Activated naive CD4-positive, alpha-beta T cell (primary cell): ENCODE results near the gene PRPSAP1.
A peak's percentile ranks its signal among the peaks of the same experiment; 100 is the strongest.
"Not testable (repeated sequence)": the region's sequence is repeated elsewhere in the genome, so short reads cannot be mapped to it uniquely, and the experiment has no call there.

Experiments used
- DNase-seq, 4 experiments: peaks; one replicate each; lab custom pipeline; 2025; lab: John Stamatoyannopoulos, UW

PRPSAP1 gene

DNA sequence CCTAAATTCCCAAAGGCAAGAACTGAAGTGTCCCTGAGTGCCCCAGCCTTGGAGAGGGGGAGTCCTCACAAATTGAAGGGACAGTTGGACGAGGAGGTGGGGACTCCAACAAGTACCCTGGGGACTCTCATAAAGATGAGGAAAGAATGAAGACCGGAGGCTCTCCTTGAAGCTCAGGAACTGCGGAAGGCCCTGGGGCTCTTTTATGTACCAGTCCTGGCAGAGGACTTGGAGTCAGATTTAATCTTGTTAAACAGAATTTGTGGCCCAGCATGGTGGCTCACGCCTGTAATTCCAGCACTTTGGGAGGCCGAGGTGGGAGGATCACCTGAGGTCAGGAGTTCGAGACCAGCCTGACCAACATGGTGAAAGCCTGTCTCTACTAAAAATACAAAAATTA, 6.1 kb upstream of the PRPSAP1 start:
- DNase-seq: not testable (repeated sequence)

DNA sequence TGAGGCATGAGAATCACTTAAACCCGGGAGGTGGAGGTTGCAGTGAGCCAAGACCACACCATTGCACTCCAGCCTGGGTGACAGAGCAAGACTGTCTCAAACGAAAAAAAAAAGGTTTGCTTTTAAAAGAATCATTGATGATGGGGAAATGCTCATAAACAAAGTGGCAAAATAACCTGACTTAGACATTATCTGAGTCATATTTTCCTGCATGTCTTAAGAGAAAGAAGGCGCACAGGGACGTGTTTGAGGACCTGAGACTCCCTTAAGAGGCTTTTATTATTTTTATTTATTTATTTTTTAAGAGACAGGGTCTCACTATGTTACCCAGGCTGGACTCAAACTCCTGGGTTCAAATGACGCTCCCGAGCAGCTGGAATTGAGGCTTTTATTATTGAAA, 5.7 kb upstream of the PRPSAP1 start:
- DNase-seq: no peak

DNA sequence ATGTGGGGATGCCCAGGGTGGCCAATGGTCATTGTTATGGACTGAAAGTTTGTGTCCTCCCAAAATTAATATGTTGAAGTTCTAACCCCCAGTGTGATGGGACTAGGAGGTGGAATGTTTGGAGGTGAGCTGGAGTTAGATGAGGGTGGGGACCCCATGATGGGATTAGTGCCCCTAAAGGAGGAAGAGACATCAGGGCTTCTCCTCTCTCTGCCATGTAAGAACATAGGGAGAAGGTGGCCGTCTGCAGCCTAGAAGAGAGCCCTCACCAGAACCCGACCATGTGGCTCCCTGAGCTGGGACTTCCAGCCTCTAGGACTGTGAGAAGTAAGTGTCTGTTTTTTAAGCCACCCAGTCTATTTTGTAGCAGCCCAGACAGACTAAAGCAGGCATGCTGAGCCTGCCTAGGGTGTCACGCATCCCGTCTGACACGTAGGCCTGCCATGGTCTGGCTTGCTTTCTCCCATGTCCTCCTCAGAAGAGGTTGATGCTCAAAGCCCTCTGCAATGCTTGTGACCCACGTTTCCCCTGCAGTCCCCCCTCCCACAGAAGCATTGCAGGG, 4.0 kb upstream of the PRPSAP1 start:
- DNase-seq: no peak

DNA sequence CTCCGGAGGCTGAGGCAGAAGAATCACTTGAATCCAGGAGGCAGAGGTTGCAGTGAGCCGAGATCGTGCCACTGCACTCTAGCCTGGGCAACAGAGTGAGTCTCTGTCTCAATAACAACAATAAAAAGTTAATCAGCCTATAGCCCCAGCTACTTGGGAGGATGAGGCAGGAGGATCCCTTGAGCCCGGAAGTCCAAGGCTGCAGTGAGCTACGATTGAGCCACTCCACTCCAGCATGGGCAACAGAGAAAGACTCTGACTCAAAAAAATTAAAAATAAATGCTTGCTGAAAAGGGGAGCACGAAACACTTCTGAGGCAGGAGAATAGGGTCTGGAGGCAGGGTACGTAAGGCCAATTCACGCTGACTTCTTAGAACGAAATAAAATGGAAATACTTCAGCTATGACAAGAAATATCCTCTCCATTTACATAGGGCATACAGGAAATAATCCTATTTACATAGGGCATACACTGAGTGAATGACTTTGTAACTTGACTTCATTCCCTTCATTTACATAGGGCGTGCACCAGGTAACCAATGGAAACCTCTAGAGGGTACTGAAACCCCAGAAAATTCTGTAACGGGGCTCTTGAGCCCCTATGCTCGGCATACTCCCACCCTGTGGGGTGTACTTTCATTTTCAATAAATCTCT, 3.2 kb upstream of the PRPSAP1 start:
- no peak for DNase-seq

DNA sequence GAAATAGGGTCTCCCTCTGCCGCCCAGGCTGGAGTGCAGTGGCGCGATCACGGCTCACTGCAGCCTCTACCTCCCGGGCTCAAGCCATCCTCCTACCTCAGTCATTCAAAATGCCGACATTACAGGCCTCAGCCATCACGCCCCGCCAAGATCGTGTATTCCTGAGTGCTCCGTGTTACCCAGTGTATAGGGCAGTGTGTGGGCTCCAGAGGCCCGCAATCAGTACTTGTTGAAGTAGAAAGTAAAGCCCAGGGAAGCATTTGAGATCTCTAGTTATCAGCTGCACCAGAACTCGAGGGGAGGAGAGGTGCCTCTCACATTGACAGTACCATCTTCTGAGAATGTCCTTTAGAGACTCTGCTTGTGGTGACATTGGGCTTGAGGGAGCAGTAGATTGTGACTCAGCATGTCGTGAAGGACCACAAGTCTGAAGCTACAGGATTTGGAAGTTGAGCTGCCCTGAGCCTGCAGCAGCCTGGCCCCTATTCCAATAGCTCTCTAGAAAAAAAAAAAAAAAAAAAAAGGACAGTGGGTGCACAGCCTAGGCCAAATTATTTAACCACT, 1.1 kb upstream of the PRPSAP1 start:
- no peak for DNase-seq

DNA sequence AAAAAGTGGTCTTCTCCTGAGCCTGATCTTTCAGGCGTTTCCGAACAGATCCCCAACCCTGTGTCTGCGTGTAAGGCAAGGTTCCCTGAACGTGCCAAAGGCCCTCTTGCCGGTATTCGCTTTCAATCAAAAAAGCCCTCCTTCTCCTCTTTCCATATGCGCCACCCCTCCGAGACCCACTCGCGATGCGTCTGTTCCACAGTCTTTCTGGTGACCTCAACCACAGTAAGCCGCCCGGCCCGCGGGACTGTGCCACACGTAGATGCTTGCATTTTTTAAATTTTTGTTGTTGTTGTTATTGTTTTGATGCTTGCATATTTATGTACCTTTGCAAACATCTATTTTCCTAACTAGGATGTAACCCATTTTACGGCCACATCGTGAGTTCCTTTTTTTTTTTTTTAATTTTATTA, 607 bp upstream of the PRPSAP1 start:
- no peak for DNase-seq

DNA sequence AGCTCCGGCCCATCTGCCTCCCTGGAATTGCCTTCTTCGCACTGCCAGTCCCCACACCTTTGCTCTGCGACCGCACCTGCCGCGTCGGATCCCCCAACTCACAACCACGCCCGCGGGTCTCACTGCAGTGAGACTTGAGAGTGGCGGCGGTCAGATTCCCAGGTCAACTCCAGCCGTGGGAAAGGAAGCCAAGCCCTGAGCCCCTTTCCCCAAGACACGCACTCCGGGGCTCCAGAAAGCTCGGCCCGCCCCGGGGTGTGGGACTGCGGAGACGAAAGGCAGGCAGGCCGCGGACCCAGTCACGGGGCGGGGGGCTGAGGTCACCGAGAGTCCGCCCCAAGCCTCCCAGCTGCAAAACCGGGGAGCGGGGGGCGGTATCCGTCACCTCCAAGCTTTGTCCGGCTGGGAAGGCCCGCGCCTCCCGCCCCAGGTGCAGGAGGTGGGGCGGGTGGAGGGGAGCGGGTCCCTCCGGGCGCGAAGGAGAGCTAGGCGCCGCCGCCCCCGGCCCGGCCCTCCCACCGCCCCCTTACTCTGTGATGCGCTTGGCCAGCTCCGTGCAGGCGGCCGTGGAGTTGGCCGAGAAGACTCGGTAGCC, 615 bp downstream of the PRPSAP1 start:
- peak in 1 of 4 experiments; percentile 6 for DNase-seq

DNA sequence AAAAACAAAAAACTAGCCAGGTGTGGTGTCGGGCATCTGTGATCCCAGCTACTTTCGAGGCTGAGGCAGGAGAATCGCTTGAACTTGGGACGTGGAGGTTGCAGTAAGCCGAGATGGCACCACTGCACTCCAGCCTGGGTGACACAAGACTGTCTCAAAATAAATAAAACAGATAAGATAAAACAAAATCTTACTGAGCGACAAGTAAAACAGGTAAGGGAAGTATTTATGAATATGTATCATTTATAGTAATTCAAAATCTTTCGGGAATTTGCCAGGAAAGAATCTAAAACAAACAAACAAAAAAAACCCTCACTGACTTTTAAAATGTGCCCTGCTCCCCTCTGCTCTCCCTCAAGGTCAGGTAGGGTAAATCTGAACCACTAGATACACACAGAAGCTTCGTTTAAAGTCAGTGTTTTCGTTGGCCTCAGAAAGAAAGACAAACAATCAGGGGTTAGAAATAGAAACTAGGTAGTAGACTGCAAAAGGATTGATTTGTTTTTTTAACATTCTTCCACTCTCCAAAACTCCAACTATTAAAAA, 2.1 kb downstream of the PRPSAP1 start:
- DNase-seq: no peak

DNA sequence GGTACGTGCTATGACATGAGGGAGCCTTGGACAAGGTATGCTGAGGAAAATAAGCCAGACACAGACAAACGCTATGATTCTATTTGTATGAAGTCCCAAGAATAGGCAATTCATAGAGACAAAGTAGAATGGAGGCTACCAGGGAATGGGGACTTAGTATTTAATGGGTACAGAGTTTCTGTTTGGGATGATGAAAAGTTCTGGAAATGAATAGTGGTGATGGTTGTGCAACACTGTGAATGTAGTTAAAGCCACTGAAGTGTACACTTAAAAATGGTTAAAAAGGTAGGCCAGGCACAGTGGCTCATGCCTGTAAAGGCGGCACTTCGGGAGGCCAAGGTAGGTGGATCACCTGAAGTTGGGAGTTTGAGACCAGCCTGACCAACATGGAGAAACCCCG, 3.3 kb downstream of the PRPSAP1 start:
- no peak for DNase-seq

DNA sequence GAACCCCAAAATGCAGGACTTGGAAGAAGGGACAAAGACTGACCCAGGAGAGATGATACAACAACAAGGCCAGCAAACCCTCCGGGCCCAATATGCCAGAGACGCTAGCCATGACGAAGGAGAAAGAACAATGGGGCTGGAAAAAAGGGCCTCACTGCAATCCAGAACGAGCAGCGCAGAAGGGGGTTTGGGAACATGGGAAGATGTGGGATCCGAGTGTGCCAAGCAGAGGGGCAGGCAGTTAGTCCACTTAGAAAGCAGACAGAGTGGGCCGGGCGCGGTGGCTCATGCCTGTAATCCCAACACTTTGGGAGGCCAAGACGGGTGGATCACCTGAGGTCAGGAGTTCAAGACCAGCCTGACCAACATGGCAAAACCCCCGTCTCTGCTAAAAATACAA, 6.8 kb downstream of the PRPSAP1 start:
- not testable (repeated sequence) for DNase-seq

DNA sequence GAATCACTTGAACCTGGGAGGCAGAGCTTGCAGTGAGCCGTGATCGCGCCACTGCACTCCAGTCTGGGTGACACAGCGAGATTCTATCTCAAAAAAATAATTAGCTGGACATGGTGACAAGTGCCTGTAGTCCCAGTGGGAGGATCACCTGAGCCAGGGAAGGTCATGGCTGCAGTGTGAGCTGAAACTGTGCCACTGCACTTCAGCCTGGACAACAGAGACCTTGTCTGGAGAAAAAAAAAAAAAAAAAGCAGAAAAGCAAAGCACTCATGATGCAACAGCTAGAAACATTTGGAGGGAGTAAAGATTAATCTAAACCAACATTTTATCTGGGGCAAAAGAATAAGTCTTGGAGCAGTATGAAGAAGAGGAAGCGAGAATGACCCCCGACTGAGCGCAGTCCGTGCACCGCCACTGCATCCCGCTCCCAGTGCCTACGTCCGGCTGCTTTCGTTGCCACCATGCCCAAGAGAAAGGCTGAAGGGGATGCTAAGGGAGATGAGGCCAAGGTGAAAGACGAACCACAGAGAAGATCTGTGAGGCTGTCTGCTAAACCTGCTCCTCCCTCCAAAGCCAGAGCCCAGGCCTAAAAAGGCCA, 8.2 kb downstream of the PRPSAP1 start:
- no peak for DNase-seq

DNA sequence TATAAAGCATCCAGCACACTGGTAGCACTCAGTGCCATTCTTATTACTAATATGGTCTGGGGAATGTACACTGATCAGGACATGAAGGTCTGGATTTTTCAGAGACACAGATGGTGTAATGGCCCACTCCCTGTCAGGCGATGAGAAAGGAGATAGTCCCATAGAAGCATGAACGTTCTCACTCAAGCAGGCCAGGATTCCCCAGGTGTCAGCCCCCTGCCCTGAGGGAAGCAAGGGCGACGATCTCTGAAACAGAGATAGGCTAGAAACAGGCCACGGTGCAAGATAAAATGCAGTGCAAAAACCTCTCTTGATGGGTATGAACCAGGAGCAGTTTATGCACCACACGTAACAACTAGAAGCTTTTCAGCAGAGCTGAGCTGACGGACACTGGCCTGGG, 10.6 kb downstream of the PRPSAP1 start:
- no peak for DNase-seq

DNA sequence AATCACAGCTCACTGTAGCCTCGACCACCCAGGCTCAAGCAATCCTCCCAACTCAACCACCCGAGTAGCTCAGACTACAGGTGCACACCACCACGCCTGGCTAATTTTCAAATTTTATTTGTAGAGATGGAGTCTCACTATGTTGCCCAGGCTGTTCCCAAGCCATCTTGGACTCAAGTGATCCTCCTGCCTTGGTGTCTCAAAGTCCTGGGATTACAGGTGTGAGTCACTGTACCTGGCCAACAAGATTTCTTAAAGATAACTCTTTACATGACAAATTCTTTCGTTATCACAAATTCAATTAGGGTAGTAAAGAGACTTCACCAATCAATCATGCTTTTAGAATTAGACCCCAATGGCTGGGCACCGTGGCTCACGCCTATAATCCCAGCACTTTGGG, 12.4 kb downstream of the PRPSAP1 start:
- no peak for DNase-seq

DNA sequence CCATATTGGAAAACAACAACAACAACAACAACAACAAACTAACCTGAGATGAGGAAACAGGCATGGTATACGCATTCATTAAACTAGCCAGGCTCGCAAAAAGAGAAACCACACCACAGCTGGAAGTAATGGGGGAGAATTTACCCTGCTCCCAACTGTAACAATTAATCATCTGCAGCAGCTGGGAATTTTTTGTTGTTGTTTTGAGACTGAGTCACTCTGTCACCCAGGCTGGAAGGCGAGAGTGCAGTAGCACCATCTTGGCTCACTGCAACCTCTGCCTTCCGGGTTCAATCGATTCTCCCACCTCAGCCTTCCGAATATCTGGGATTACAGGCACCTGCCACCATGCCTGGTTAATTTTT, 16.3 kb downstream of the PRPSAP1 start:
- no peak for DNase-seq

DNA sequence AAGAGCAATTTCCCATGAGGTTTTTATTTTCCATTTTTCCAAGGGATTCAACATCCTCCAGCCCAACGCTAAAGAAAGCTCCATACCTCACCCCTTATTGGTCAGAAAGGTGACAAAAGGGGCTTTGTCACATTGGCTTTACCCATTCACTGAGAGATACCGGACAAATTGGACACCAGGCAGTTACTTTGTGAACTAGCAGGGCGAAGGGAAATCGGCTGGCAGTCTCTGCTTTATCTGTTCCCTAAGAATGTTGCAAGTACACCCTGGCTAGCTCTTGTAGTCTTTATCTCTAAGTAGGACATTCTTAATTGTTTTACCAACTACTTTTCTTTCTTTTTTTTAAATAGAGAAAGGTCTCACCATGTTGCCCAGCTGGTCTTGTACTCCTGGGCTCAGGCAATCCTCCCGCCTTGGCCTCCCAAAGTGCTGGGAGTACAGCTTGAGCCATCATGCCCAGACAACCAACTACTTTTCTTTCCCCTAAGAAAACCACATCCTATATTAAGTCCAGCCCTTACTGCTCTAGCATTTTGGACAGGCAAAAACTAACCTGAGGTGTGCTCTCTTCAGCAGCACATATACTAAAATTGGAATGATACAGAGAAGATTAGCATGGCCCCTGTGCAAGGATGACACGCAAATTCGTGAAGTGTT, 16.8 kb downstream of the PRPSAP1 start:
- no peak for DNase-seq

DNA sequence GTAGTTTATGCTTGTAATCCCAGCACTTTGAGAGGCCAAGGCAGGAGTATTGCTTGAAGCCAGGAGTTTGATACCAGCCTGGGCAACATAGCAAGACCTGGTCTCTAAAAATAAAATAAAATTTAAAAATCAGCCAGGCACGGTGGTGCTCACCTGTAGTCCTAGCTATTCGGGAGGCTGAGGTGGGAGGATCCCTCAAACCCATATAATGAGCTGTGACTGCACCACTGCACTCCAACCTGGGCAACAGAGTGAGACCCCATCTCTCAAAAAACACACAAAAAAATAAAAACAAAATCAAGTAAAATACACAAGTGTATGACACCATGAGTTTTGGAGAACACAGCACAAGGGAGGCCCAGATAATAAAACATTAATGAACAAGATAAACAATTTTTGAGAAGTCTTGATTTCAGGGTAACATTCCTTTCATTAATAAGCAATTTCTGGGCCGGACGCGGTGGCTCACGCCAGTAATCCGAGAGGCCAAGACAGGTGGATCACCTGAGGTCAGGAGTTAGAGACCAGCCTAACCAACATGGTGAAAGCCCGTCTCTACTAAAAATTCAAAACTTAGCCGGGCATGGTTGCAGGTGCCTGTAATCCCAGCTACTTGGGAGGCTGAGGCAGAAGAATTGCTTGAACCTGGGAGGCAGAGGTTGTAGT, 17.9 kb downstream of the PRPSAP1 start:
- DNase-seq: no peak

DNA sequence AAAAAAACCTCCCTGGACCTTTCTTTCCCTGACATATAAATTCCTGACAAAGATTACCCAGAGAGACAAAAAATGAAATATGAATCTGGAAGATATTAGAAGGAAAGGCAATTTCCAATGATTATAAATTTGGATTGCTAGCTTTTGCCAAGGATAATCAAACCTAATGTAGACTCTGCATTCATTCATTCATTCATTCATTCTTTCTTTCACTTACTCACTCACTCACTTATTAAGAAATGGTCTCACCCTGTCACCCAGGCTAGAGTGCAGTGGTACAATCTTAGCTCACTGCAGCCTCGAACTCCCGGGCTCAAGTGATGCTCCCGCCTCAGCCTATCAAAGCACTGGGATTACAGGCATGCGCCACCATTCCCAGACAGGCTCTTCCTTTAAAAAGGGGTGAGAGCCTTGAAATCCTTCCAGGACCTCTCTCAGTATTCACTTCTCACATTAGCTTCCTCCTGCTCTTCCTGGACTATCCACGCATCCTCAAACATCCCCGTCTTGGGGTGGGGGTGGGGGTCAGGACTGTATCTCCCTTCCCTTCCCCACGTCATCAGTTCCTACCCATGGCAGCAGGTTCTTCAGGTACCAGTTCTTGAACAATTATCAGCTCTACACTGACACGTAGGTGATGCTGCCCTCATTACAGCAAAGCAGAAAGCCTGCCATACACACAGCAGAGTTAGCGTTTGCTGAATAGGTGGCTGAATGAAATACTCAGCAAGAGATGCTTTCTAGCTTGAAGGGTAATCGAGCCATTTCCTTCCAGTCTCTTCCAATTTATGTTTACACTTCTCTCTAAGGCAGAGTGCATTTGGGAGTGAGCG, 19.8 kb downstream of the PRPSAP1 start:
- DNase-seq: no peak

DNA sequence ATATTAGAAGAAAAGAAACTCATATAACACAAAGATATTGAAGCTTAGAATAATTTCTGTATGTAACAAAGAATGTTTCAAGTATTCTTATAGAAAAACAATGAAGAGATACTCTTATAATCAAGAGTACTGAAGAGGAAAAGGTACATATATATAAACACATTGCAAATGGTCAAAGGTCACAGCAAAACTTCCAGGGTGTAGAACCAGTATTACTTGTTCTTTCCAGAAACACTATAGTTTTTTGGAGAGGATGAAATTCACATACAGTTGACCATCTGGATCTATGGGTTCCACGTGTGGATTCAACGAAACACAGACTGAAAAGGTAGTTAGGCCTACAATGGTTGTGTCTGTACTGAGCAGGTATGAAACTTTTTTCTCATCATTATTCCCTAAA, 22.6 kb downstream of the PRPSAP1 start:
- DNase-seq: no peak

DNA sequence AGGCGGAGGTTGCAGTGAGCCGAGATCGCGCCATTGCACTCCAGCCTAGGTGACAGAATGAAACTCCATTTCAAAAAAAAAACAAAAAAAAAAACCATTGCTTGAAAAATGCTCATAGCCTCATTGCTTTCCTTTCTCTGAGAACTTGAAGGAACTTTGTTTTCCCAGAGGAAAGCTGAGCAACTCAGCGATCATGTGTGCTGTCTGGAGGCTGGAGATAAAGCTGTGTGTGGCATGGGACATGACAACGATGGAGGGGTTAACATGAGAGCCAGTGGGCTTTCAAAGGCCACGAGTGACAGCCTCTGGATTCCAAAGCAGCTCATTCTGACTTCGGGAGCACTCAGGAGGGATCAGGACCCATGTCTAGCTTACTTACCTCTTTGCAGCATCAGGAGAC, 24.1 kb downstream of the PRPSAP1 start:
- DNase-seq: no peak

DNA sequence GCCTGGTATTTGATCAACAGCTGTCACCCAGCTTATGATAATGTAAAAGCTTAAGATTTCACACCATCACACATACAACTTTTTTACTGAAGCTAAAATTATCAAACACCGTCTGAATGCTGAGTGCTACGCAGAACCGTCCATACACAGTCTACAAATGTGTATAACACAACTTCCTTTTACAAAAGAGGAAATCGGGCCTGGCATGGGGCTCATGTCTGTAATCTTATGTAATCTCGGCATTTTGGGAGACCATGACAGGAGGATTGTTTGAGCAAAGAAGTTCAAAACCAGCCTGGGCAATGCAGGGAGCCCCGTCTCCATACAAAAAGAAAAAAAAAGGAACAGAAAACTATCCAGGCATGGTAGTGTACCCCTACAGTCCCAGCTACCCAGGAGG, 26.0 kb downstream of the PRPSAP1 start:
- DNase-seq: no peak

DNA sequence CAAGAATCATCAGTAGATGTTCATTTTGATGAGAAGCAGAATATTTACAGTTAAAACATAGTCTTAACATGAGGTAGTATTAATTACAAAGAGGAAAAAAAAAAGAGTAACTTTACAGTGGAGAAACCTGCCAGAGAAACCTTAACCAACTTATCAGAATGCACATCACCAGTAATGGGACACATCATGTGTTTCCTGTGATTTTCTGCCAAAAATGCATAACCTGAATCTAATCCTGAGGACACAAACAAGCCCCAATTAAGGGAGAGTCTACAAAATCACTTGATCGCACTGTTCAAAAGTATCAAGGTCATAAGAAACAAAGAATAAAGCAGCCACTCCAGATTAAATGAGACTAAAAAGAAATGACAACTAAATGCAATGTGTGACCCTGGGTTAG, 27.4 kb downstream of the PRPSAP1 start:
- DNase-seq: no peak
